ENCODE results near the gene SELPLG.

GRCh38 chr12:108615918-108616317 lies 17.8 kb downstream of the SELPLG start:
- TF ChIP-seq, protein P1, sequence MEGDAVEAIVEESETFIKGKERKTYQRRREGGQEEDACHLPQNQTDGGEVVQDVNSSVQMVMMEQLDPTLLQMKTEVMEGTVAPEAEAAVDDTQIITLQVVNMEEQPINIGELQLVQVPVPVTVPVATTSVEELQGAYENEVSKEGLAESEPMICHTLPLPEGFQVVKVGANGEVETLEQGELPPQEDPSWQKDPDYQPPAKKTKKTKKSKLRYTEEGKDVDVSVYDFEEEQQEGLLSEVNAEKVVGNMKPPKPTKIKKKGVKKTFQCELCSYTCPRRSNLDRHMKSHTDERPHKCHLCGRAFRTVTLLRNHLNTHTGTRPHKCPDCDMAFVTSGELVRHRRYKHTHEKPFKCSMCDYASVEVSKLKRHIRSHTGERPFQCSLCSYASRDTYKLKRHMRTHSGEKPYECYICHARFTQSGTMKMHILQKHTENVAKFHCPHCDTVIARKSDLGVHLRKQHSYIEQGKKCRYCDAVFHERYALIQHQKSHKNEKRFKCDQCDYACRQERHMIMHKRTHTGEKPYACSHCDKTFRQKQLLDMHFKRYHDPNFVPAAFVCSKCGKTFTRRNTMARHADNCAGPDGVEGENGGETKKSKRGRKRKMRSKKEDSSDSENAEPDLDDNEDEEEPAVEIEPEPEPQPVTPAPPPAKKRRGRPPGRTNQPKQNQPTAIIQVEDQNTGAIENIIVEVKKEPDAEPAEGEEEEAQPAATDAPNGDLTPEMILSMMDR (IDR thresholded peaks at IDR 0.05; ENCODE audit: insufficient read depth, low read length), result no peak
- TF ChIP-seq, protein P2, sequence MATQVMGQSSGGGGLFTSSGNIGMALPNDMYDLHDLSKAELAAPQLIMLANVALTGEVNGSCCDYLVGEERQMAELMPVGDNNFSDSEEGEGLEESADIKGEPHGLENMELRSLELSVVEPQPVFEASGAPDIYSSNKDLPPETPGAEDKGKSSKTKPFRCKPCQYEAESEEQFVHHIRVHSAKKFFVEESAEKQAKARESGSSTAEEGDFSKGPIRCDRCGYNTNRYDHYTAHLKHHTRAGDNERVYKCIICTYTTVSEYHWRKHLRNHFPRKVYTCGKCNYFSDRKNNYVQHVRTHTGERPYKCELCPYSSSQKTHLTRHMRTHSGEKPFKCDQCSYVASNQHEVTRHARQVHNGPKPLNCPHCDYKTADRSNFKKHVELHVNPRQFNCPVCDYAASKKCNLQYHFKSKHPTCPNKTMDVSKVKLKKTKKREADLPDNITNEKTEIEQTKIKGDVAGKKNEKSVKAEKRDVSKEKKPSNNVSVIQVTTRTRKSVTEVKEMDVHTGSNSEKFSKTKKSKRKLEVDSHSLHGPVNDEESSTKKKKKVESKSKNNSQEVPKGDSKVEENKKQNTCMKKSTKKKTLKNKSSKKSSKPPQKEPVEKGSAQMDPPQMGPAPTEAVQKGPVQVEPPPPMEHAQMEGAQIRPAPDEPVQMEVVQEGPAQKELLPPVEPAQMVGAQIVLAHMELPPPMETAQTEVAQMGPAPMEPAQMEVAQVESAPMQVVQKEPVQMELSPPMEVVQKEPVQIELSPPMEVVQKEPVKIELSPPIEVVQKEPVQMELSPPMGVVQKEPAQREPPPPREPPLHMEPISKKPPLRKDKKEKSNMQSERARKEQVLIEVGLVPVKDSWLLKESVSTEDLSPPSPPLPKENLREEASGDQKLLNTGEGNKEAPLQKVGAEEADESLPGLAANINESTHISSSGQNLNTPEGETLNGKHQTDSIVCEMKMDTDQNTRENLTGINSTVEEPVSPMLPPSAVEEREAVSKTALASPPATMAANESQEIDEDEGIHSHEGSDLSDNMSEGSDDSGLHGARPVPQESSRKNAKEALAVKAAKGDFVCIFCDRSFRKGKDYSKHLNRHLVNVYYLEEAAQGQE (IDR thresholded peaks at IDR 0.05; ENCODE audit: insufficient replicate concordance, low read depth), result no peak
- TF ChIP-seq POLR2AphosphoS5 (IDR thresholded peaks at IDR 0.05; ENCODE audit: low read depth) (no peak), GABPA (IDR thresholded peaks at IDR 0.05; ENCODE audit: low read depth) (no peak)
